Endodermal cell (in vitro differentiated cells): Measurements from ENCODE around the gene BACE1. TPM values are rescaled to one million over a fixed set of nuclear protein-coding genes. Genes with fewer than 3 reads are reported as not detected.
"Not testable (repeated sequence)": the region's sequence is repeated elsewhere in the genome, so short reads cannot be mapped to it uniquely, and the experiment has no call there.

Source experiments
- DNase-seq: peaks from one replicate; pipeline ENCODE4 v3.0.0-alpha.2; 2017
- H3K27ac ChIP-seq: 2 replicates; pipeline ENCODE4 v1.5.1; 2013; ENCODE audit warnings: mild to moderate bottlenecking, low read depth, low read length, moderate library complexity
- H3K27me3 ChIP-seq: 2 replicates; pipeline ENCODE4 v1.6.1; 2013; ENCODE audit warnings: mild to moderate bottlenecking, low read length, moderate library complexity; ENCODE audit not compliant: insufficient read depth, control insufficient read depth, poor library complexity, severe bottlenecking
- H3K36me3 ChIP-seq: 2 replicates; pipeline ENCODE4 v1.7.0; 2013; ENCODE audit warnings: mild to moderate bottlenecking, low read length, moderate library complexity; ENCODE audit not compliant: control insufficient read depth, insufficient read depth
- H3K4me1 ChIP-seq: one replicate; pipeline ENCODE4 v1.7.0; 2013; ENCODE audit warnings: low read length; ENCODE audit not compliant: control insufficient read depth, insufficient read depth
- H3K4me3 ChIP-seq: 2 replicates; pipeline ENCODE4 v1.5.1; 2013; ENCODE audit warnings: mild to moderate bottlenecking, low read length, moderate library complexity
- H3K9ac ChIP-seq: 2 replicates; pipeline ENCODE4 v1.6.1; 2013; ENCODE audit warnings: mild to moderate bottlenecking, low read length, moderate library complexity; ENCODE audit not compliant: poor library complexity, severe bottlenecking; ENCODE audit errors: extremely low read depth
- H3K9me3 ChIP-seq: 2 replicates; pipeline ENCODE4 v1.6.1; 2013; ENCODE audit warnings: mild to moderate bottlenecking, low read length, moderate library complexity; ENCODE audit not compliant: control insufficient read depth
- H3K27ac Mint-ChIP-seq: 2 replicates; pipeline ENCODE4 v1.8.0; 2020; ENCODE audit warnings: mixed read lengths
- H3K27me3 Mint-ChIP-seq: 2 replicates; pipeline ENCODE4 v1.8.0; 2021; ENCODE audit warnings: mild to moderate bottlenecking, mixed read lengths; ENCODE audit not compliant: insufficient read depth
- H3K36me3 Mint-ChIP-seq: 2 replicates; pipeline ENCODE4 v1.8.0; 2020; ENCODE audit warnings: low read depth, mixed read lengths
- H3K4me1 Mint-ChIP-seq: 2 replicates; pipeline ENCODE4 v1.8.0; 2020; ENCODE audit warnings: mixed read lengths
- H3K4me3 Mint-ChIP-seq: 2 replicates; pipeline ENCODE4 v1.8.0; 2020; ENCODE audit warnings: mild to moderate bottlenecking, moderate library complexity, mixed read lengths
- H3K9me3 Mint-ChIP-seq: 2 replicates; pipeline ENCODE4 v1.8.0; 2020; ENCODE audit warnings: mild to moderate bottlenecking, mixed read lengths
- CTCF ChIP-seq: fragments of 200-600 bp; sonication (generic); conservative IDR thresholded peaks from 2 replicates; pipeline ENCODE4 v1.5.0; 2021; ENCODE audit warnings: antibody characterized with exemption, mild to moderate bottlenecking
- WGBS, 2 experiments: methylation state at CpG; one replicate each; pipeline versions ENCODE4 v1.1.5 to v1.1.7; 2013; ENCODE audit warnings: missing lambda C conversion rate in 2 of 2, mixed read lengths in 1 of 2; ENCODE audit not compliant: insufficient coverage in 1 of 2, insufficient read length in 1 of 2; 5-methylcytosine and 5-hydroxymethylcytosine counted together
- total RNA-seq, 2 donors: library from RNA; stranded (reverse); fragmentation: NEBNext Ultra II Directional in 1 of 2; extraction: Animal tissue kit (Norgen Biotek cat#: 25700) in 1 of 2; gene quantifications; 2 replicates in 1 of 2; 3 replicates in 1 of 2; pipeline ENCODE4 v1.2.1, GENCODE V29; 2021

BACE1 gene
- total RNA-seq, 2 donors from 2014 or later: 20.8 to 21.7 TPM

DNA sequence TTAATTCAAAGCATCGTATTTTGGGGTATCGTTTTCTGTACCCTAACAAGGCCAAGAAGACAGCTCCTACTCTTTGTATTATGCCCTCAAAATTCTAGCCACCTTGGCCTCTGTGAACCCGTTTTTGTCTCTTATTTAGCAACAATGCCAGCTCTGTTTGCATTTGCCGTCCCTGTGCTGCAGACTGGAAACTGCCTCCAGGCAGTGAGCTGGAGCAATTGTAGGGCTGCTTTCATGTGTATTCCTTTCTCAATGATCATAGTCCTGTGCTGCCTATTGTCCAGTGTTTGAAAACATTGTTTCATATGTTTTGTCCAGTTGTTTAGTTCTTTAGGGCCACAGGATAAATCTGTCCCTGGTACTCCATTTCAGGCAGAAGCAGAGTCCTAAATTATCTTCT lies 44.8 kb downstream of the BACE1 start:
- no peak for DNase-seq
- Histone ChIP-seq H3K27ac (no peak overlapping the region), H3K9ac (no peak overlapping the region), H3K36me3 (peaks cover 42% of the 10 kb centered on the region), H3K4me1 (peaks cover 19% of the 10 kb centered on the region), H3K9me3 (peaks cover 16% of the 10 kb centered on the region), H3K4me3 (no peak overlapping the region), H3K27me3 (no peaks in the 10 kb centered on the region)
- H3K4me3 Mint-ChIP-seq: no peak overlapping the region
- H3K36me3 Mint-ChIP-seq: peaks cover 35% of the 10 kb centered on the region
- 92 to 100% methylated on average over 4 of the region's 4 CpGs for WGBS, 2 experiments
- no peaks in the 10 kb centered on the region for H3K27me3 Mint-ChIP-seq
- H3K27ac Mint-ChIP-seq: peak overlapping the region; percentile 16
- peaks cover 21% of the 10 kb centered on the region for H3K4me1 Mint-ChIP-seq
- TF ChIP-seq CTCF: no peak
- H3K9me3 Mint-ChIP-seq: peaks cover 11% of the 10 kb centered on the region

DNA sequence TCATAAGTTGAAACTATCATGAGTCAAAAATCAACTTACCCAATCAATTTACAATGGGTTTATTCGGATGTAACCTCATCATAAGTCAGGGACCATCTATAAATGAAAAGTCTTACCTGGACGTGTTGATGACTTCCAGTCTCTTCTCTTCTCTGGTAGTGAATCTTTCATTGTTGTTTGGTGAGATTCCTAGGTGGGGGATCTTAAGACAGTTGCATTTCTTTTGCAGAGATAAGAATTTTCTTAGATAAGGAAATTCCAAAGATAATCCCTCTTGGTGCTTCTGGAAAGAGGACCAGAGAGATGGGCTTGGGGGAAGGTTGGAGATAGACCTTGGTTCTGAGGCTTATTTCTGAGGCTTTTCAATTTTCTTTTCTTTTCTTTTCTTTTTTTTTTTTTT lies 46.2 kb downstream of the BACE1 start:
- H3K27ac Mint-ChIP-seq: peak overlapping the region; percentile 75
- H3K9ac ChIP-seq: peak overlapping the region; percentile 16
- WGBS, 2 experiments: 67 to 83% methylated on average over 1 to 2 of the region's 2 CpGs
- H3K4me1 ChIP-seq: peaks cover 19% of the 10 kb centered on the region
- H3K36me3 ChIP-seq: peaks cover 37% of the 10 kb centered on the region
- H3K27ac ChIP-seq: no peak overlapping the region
- H3K9me3 Mint-ChIP-seq: peaks cover 11% of the 10 kb centered on the region
- no peak overlapping the region for H3K4me3 Mint-ChIP-seq
- no peaks in the 10 kb centered on the region for H3K27me3 ChIP-seq
- TF ChIP-seq CTCF: no peak
- peaks cover 37% of the 10 kb centered on the region for H3K36me3 Mint-ChIP-seq
- H3K4me1 Mint-ChIP-seq: peaks cover 21% of the 10 kb centered on the region
- peaks cover 18% of the 10 kb centered on the region for H3K9me3 ChIP-seq
- no peak for DNase-seq
- no peaks in the 10 kb centered on the region for H3K27me3 Mint-ChIP-seq
- no peak overlapping the region for H3K4me3 ChIP-seq

DNA sequence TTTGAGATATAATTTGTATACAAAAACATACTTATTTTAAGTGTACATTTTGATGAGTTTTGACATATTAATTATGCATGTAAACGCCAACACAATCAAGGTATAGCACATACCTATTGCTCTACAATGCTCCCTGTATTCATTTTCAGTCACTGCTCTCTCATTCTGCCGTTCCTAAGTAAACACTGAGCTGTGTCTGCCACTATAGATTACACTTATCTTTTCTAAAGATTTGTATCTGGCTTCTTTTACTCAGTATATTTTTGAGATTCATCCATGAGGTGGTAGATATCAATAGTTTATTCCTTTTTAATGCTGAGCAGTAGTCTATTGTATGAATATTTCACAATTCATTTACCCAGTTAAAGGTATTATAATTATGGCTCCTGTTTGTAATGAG lies 50.3 kb downstream of the BACE1 start:
- peaks cover 42% of the 10 kb centered on the region for H3K36me3 Mint-ChIP-seq
- H3K4me3 ChIP-seq: no peak overlapping the region
- no peaks in the 10 kb centered on the region for H3K27me3 ChIP-seq
- H3K4me1 Mint-ChIP-seq: peaks cover 14% of the 10 kb centered on the region
- H3K9me3 ChIP-seq: peaks cover 11% of the 10 kb centered on the region
- TF ChIP-seq CTCF: no peak
- peaks cover 18% of the 10 kb centered on the region for H3K4me1 ChIP-seq
- DNase-seq: no peak
- H3K9ac ChIP-seq: no peak overlapping the region
- H3K27ac ChIP-seq: no peak overlapping the region
- H3K4me3 Mint-ChIP-seq: no peak overlapping the region
- peaks cover 1% of the 10 kb centered on the region for H3K9me3 Mint-ChIP-seq
- peaks cover 40% of the 10 kb centered on the region for H3K36me3 ChIP-seq
- H3K27me3 Mint-ChIP-seq: no peaks in the 10 kb centered on the region
- 63 to 90% methylated on average over 1 to 2 of the region's 2 CpGs for WGBS, 2 experiments
- no peak overlapping the region for H3K27ac Mint-ChIP-seq

DNA sequence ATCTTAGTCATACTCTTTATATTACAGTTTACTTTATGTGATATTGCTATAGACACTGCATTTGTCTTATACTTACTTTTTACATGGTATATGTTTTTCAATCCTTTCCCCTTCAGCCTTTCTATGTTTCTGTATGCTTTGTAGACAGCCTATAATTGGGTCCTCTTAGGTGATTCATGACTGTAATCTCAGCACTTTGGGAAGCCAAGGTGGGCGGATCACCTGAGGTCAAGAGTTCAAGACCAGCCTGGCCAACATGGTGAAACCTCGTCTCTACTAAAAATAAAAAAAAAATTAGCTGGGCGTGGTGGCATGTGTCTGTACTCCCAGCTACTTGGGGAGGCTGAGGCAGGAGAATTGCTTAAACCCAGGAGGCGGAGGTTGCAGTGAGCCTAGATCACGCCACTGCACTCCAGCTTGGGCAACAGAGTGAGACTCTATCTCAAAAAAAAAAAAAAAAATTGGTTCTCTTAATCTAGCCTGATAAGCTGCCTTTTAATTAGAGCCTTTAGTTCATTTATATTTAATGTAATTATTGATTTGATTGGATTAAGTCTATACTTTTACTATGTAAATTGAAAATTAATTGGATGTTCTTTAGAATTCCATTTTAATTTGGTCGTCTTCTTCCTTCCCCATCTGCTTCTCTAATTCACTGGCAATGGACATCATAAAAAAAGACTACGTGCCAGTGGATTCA lies 51.3 kb downstream of the BACE1 start:
- peaks cover 17% of the 10 kb centered on the region for H3K4me1 ChIP-seq
- DNase-seq, H3K27me3 Mint-ChIP-seq, H3K27ac Mint-ChIP-seq, H3K4me3 Mint-ChIP-seq, H3K4me3 ChIP-seq, H3K9me3 Mint-ChIP-seq, H3K27me3 ChIP-seq, H3K27ac ChIP-seq, H3K9ac ChIP-seq: not testable (repeated sequence)
- H3K36me3 ChIP-seq: peaks cover 44% of the 10 kb centered on the region
- H3K4me1 Mint-ChIP-seq: peaks cover 14% of the 10 kb centered on the region
- 92 to 96% methylated on average over 6 to 7 of the region's 7 CpGs for WGBS, 2 experiments
- H3K9me3 ChIP-seq: peaks cover 11% of the 10 kb centered on the region
- peaks cover 49% of the 10 kb centered on the region for H3K36me3 Mint-ChIP-seq
